Measurements from ENCODE around the gene CPNE4.

Gene CPNE4

DNA sequence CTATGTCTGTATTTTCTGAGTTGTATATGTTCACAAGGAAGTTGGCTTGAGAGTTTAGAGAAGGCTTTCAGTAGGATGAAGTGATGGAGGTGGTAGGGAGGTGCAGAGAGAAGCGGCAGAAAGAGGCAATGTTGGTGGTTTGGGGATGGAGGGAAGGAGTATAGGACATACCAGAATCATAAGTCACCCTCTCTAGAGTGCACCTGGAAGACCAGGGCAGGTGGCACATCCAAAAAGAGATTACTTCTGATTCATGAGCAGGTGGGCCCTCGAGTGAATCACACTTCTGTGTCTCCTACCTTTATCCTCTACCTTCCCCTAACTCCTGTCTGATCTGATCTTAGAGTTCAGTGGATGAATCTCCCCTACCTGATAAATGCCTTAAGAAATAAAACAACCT lies 490.3 kb downstream of the CPNE4 start:
- Histone ChIP-seq H3K4me3 (ENCODE audit: low read depth in 1 of 2, low read length in 2 of 2) (no peak overlapping the region), H3K27ac (ENCODE audit: low read depth, low read length) (no peak overlapping the region), H3K4me1 (ENCODE audit: control insufficient read depth in 1 of 2, insufficient read depth in 2 of 2, low read length in 2 of 2) (no peaks in the 10 kb centered on the region), H3K36me3 (ENCODE audit: control insufficient read depth in 1 of 2, insufficient read depth in 2 of 2, low read length in 2 of 2) (no peaks in the 10 kb centered on the region), H3K27me3 (ENCODE audit: control insufficient read depth in 1 of 2, insufficient read depth in 2 of 2, low read length in 2 of 2) (no peaks in the 10 kb centered on the region), H3K9me3 (ENCODE audit: control insufficient read depth in 1 of 2, low read length in 2 of 2) (no peaks in the 10 kb centered on the region), H3K9ac (ENCODE audit: low read depth in 1 of 2, low read length in 2 of 2) (no peak overlapping the region)

DNA sequence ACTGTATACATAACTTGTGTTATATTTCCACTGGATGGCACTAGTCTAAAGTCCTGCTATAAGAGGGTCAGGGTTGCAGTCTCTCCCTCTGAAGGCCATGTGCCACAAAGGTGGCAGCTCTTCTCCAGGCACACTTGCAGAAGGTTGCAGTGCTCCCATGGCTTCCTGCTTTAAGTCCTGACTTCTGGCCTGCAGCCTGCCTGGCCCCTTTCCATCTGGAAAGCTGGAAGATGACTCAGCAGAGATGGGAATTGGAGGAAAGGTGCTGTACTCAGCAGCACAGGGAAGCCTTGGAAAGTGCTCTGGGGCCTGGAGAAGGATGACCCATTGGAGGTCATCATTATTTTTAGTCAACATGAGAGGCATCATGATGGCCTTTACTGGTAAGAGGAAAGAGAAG lies 491.1 kb downstream of the CPNE4 start:
- no peaks in the 10 kb centered on the region for H3K27me3 ChIP-seq (ENCODE audit: control insufficient read depth in 1 of 2, insufficient read depth in 2 of 2, low read length in 2 of 2)
- H3K36me3 ChIP-seq (ENCODE audit: control insufficient read depth in 1 of 2, insufficient read depth in 2 of 2, low read length in 2 of 2) = no peaks in the 10 kb centered on the region
- H3K9ac ChIP-seq (ENCODE audit: low read depth in 1 of 2, low read length in 2 of 2) = no peak overlapping the region
- no peaks in the 10 kb centered on the region for H3K9me3 ChIP-seq (ENCODE audit: control insufficient read depth in 1 of 2, low read length in 2 of 2)
- no peaks in the 10 kb centered on the region for H3K4me1 ChIP-seq (ENCODE audit: control insufficient read depth in 1 of 2, insufficient read depth in 2 of 2, low read length in 2 of 2)
- H3K4me3 ChIP-seq (ENCODE audit: low read depth in 1 of 2, low read length in 2 of 2) = no peak overlapping the region
- no peak overlapping the region for H3K27ac ChIP-seq (ENCODE audit: low read depth, low read length)

DNA sequence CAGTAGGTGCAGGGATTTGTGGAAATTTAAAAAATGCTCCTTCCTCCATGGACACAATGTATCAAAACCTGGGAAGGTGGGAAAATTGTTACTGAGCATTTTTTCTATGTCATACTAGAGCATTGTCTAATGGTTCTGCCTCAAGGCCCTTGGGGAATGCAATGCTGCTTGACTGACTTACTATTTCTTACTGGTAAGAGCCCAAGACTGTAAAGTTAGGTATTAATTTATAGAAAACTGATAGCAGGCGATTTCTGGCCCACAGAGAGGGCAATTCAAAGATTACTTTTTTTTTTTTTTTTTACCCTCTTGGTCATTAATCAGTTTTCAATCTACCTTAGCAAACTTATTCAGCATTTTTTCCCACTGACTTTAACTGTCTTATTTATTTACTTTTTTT lies 493.5 kb downstream of the CPNE4 start:
- H3K4me1 ChIP-seq (ENCODE audit: control insufficient read depth in 1 of 2, insufficient read depth in 2 of 2, low read length in 2 of 2) = no peaks in the 10 kb centered on the region
- no peaks in the 10 kb centered on the region for H3K27me3 ChIP-seq (ENCODE audit: control insufficient read depth in 1 of 2, insufficient read depth in 2 of 2, low read length in 2 of 2)
- H3K36me3 ChIP-seq (ENCODE audit: control insufficient read depth in 1 of 2, insufficient read depth in 2 of 2, low read length in 2 of 2) = no peaks in the 10 kb centered on the region
- no peak overlapping the region for H3K27ac ChIP-seq (ENCODE audit: low read depth, low read length)
- H3K9ac ChIP-seq (ENCODE audit: low read depth in 1 of 2, low read length in 2 of 2) = no peak overlapping the region
- H3K9me3 ChIP-seq (ENCODE audit: control insufficient read depth in 1 of 2, low read length in 2 of 2) = no peaks in the 10 kb centered on the region
- no peak overlapping the region for H3K4me3 ChIP-seq (ENCODE audit: low read depth in 1 of 2, low read length in 2 of 2)

DNA sequence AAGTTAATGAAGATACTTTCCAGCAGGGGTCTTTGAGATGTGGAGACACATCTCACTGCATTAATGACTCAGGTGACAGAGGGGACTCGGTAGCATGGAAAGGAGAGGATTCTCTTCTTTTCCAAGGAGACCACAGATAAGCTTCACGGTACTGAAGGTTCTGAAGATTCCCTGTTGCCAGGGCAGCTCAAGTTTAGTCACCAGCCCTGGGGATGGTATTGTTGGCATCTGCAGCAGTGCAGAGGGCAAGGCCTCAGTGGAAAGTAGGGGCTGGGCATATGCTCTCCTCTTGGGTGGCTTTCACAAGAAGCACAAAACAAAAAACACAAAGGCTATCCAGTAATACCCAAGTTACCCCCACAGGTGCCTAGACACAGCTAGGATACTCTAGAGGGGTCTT lies 494.0 kb downstream of the CPNE4 start:
- Histone ChIP-seq H3K9ac (ENCODE audit: low read depth in 1 of 2, low read length in 2 of 2) (no peak overlapping the region), H3K4me1 (ENCODE audit: control insufficient read depth in 1 of 2, insufficient read depth in 2 of 2, low read length in 2 of 2) (no peaks in the 10 kb centered on the region), H3K27ac (ENCODE audit: low read depth, low read length) (no peak overlapping the region), H3K4me3 (ENCODE audit: low read depth in 1 of 2, low read length in 2 of 2) (no peak overlapping the region), H3K9me3 (ENCODE audit: control insufficient read depth in 1 of 2, low read length in 2 of 2) (no peaks in the 10 kb centered on the region), H3K27me3 (ENCODE audit: control insufficient read depth in 1 of 2, insufficient read depth in 2 of 2, low read length in 2 of 2) (no peaks in the 10 kb centered on the region), H3K36me3 (ENCODE audit: control insufficient read depth in 1 of 2, insufficient read depth in 2 of 2, low read length in 2 of 2) (no peaks in the 10 kb centered on the region)

DNA sequence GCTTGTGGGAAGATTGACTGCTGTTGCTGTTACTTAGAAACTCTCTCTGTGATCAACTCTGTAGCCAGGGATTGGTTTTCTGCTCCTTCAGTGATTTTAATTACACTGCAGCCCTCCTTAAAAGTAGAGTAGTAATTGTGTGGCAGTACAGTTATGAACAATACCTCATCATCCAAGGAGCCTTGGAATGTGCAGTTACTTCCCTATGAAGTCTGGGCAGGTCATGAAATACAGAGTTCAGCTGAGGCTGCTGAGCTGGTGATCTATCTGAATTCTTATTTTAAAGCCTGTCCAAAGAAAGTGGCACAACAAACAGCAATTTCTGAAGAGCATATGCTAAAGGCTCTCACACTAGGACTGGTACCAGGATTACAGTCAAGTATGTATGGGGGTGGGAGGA lies 494.7 kb downstream of the CPNE4 start:
- Histone ChIP-seq H3K36me3 (ENCODE audit: control insufficient read depth in 1 of 2, insufficient read depth in 2 of 2, low read length in 2 of 2) (no peaks in the 10 kb centered on the region), H3K27me3 (ENCODE audit: control insufficient read depth in 1 of 2, insufficient read depth in 2 of 2, low read length in 2 of 2) (no peaks in the 10 kb centered on the region), H3K9ac (ENCODE audit: low read depth in 1 of 2, low read length in 2 of 2) (no peak overlapping the region), H3K27ac (ENCODE audit: low read depth, low read length) (no peak overlapping the region), H3K4me1 (ENCODE audit: control insufficient read depth in 1 of 2, insufficient read depth in 2 of 2, low read length in 2 of 2) (no peaks in the 10 kb centered on the region), H3K9me3 (ENCODE audit: control insufficient read depth in 1 of 2, low read length in 2 of 2) (no peaks in the 10 kb centered on the region), H3K4me3 (ENCODE audit: low read depth in 1 of 2, low read length in 2 of 2) (no peak overlapping the region)

DNA sequence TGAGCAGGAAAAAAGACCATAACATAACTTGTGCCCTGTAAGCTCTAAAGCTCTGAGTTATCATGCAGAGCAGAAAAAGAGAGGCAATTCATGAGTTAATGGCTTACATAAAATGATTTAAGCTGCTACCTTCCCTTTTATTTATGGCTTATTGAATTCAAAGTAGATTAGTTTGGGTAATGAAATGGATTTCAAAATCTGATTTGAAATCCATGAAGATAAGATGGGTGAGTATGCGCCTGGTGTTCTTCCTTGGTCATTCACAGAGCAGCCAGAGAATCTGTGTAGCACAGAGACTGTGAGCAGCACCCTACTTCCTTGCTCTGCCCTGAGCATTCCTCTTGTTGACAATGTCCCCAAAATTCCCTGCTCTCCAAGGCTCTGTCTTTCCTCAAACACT lies 495.8 kb downstream of the CPNE4 start:
- Histone ChIP-seq H3K27ac (ENCODE audit: low read depth, low read length) (no peak overlapping the region), H3K36me3 (ENCODE audit: control insufficient read depth in 1 of 2, insufficient read depth in 2 of 2, low read length in 2 of 2) (no peaks in the 10 kb centered on the region), H3K9me3 (ENCODE audit: control insufficient read depth in 1 of 2, low read length in 2 of 2) (no peaks in the 10 kb centered on the region), H3K4me1 (ENCODE audit: control insufficient read depth in 1 of 2, insufficient read depth in 2 of 2, low read length in 2 of 2) (no peaks in the 10 kb centered on the region), H3K9ac (ENCODE audit: low read depth in 1 of 2, low read length in 2 of 2) (no peak overlapping the region), H3K4me3 (ENCODE audit: low read depth in 1 of 2, low read length in 2 of 2) (no peak overlapping the region), H3K27me3 (ENCODE audit: control insufficient read depth in 1 of 2, insufficient read depth in 2 of 2, low read length in 2 of 2) (no peaks in the 10 kb centered on the region)

DNA sequence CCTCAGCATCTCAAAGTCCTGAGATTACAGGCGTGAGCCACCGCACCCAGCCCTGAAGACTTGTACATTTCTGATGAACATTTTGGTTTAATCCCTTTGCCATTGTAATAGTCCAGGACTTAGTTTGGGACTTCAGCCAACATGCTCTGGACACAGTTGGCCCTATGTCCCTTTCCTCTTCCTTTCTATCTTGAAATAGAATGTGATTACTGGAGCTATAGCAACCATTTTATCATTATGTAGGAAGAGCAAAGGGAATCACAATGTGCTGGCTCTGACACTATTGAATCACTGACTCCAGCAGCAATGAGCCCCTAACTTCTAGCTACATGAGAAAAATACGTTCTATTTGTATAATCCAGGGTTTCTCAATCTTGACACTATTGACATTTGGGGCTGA lies 497.3 kb downstream of the CPNE4 start:
- Histone ChIP-seq H3K9ac (ENCODE audit: low read depth in 1 of 2, low read length in 2 of 2) (no peak overlapping the region), H3K36me3 (ENCODE audit: control insufficient read depth in 1 of 2, insufficient read depth in 2 of 2, low read length in 2 of 2) (no peaks in the 10 kb centered on the region), H3K27ac (ENCODE audit: low read depth, low read length) (no peak overlapping the region), H3K27me3 (ENCODE audit: control insufficient read depth in 1 of 2, insufficient read depth in 2 of 2, low read length in 2 of 2) (no peaks in the 10 kb centered on the region), H3K4me1 (ENCODE audit: control insufficient read depth in 1 of 2, insufficient read depth in 2 of 2, low read length in 2 of 2) (no peaks in the 10 kb centered on the region), H3K9me3 (ENCODE audit: control insufficient read depth in 1 of 2, low read length in 2 of 2) (no peaks in the 10 kb centered on the region), H3K4me3 (ENCODE audit: low read depth in 1 of 2, low read length in 2 of 2) (no peak overlapping the region)

DNA sequence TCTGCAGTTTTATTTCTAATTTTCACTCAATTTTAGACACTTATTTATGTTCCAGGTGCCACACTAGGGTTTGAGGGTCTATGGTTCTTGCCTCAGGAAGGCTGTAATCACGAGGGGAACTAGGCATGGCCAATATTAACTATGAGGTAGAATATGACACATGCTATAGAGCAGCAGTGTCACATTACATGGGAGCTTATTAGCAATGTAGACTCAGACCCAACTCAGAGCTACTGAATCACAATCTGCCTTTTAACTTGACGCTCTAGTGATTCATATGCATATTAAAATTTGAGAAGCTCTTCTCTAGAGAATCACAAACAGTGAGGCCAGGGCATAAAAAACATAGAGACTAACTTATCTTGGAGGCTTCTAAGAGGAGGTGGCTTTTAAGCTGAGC lies 499.2 kb downstream of the CPNE4 start:
- Histone ChIP-seq H3K36me3 (ENCODE audit: control insufficient read depth in 1 of 2, insufficient read depth in 2 of 2, low read length in 2 of 2) (no peaks in the 10 kb centered on the region), H3K27ac (ENCODE audit: low read depth, low read length) (no peak overlapping the region), H3K9ac (ENCODE audit: low read depth in 1 of 2, low read length in 2 of 2) (no peak overlapping the region), H3K4me1 (ENCODE audit: control insufficient read depth in 1 of 2, insufficient read depth in 2 of 2, low read length in 2 of 2) (no peaks in the 10 kb centered on the region), H3K9me3 (ENCODE audit: control insufficient read depth in 1 of 2, low read length in 2 of 2) (no peaks in the 10 kb centered on the region), H3K27me3 (ENCODE audit: control insufficient read depth in 1 of 2, insufficient read depth in 2 of 2, low read length in 2 of 2) (no peaks in the 10 kb centered on the region), H3K4me3 (ENCODE audit: low read depth in 1 of 2, low read length in 2 of 2) (no peak overlapping the region)

DNA sequence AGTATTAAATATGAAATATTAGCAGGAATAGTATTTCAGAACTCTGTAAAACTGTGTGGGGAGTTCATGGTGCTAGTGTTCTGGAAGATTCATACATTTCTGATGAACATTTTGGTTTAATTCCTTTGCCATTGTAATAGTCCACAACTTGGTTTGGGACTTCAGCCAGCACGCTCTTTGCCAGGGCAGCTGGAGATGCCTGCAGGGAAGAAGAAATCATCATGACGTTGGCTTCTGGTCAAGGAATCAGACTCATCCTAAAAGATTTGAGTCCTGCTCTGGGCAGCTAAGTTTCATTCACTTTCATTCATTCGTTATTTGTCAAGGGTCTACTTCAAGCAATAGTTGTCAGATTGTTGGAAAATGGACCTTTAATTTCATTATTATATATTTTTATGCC lies 499.7 kb downstream of the CPNE4 start:
- Histone ChIP-seq H3K4me1 (ENCODE audit: control insufficient read depth in 1 of 2, insufficient read depth in 2 of 2, low read length in 2 of 2) (no peaks in the 10 kb centered on the region), H3K9ac (ENCODE audit: low read depth in 1 of 2, low read length in 2 of 2) (no peak overlapping the region), H3K36me3 (ENCODE audit: control insufficient read depth in 1 of 2, insufficient read depth in 2 of 2, low read length in 2 of 2) (no peaks in the 10 kb centered on the region), H3K4me3 (ENCODE audit: low read depth in 1 of 2, low read length in 2 of 2) (no peak overlapping the region), H3K9me3 (ENCODE audit: control insufficient read depth in 1 of 2, low read length in 2 of 2) (no peaks in the 10 kb centered on the region), H3K27me3 (ENCODE audit: control insufficient read depth in 1 of 2, insufficient read depth in 2 of 2, low read length in 2 of 2) (no peaks in the 10 kb centered on the region), H3K27ac (ENCODE audit: low read depth, low read length) (no peak overlapping the region)

DNA sequence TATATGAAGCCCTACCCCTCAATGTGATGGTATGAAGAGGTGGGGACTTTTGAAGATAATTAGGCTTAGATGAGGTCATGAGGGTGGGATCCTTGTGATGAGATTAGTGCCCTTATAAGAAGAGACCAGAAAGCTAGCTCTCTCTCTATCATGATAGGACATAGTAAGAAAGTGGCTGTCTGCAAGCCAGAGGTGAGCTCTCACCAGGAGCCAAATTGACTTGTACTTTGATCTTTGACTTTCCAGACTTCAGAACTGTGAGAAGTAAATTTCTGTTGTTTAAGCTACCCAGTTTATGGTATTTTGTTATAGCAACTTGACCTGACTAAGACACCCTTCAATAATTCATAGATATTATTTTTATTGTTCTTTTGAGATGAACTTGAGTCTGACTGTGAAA lies 502.2 kb downstream of the CPNE4 start:
- no peaks in the 10 kb centered on the region for H3K36me3 ChIP-seq (ENCODE audit: control insufficient read depth in 1 of 2, insufficient read depth in 2 of 2, low read length in 2 of 2)
- no peak overlapping the region for H3K27ac ChIP-seq (ENCODE audit: low read depth, low read length)
- H3K27me3 ChIP-seq (ENCODE audit: control insufficient read depth in 1 of 2, insufficient read depth in 2 of 2, low read length in 2 of 2) = no peaks in the 10 kb centered on the region

DNA sequence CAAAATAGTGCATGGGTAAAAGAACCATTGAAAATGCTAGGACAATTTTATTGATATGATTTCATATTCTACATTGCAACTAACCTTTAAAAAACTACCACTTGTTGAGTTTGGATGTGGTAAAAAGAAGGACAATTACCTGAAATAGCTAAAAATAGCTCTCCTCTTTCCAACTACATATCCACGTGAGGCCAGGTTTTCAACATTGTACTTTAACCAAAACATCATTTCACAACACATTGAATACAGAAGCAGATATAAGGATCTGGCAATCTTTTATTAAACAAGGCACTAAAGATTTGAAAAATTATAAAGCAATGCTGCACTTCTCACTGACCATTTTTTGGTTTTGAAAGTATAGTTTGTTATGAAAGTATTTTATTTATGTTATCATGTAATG lies 504.0 kb downstream of the CPNE4 start:
- H3K27ac ChIP-seq (ENCODE audit: low read depth, low read length) = no peak overlapping the region
- no peak overlapping the region for H3K4me3 ChIP-seq (ENCODE audit: low read depth in 1 of 2, low read length in 2 of 2)
- no peaks in the 10 kb centered on the region for H3K36me3 ChIP-seq (ENCODE audit: control insufficient read depth in 1 of 2, insufficient read depth in 2 of 2, low read length in 2 of 2)
- H3K9ac ChIP-seq (ENCODE audit: low read depth in 1 of 2, low read length in 2 of 2) = no peak overlapping the region
- H3K4me1 ChIP-seq (ENCODE audit: control insufficient read depth in 1 of 2, insufficient read depth in 2 of 2, low read length in 2 of 2) = no peaks in the 10 kb centered on the region
- no peaks in the 10 kb centered on the region for H3K27me3 ChIP-seq (ENCODE audit: control insufficient read depth in 1 of 2, insufficient read depth in 2 of 2, low read length in 2 of 2)
- H3K9me3 ChIP-seq (ENCODE audit: control insufficient read depth in 1 of 2, low read length in 2 of 2) = no peaks in the 10 kb centered on the region

More for the DNA sequence above, 502.2 kb downstream of the CPNE4 start:
- Histone ChIP-seq H3K4me3 (ENCODE audit: low read depth in 1 of 2, low read length in 2 of 2) (no peak overlapping the region), H3K9me3 (ENCODE audit: control insufficient read depth in 1 of 2, low read length in 2 of 2) (no peaks in the 10 kb centered on the region), H3K4me1 (ENCODE audit: control insufficient read depth in 1 of 2, insufficient read depth in 2 of 2, low read length in 2 of 2) (no peaks in the 10 kb centered on the region), H3K9ac (ENCODE audit: low read depth in 1 of 2, low read length in 2 of 2) (no peak overlapping the region)
